Ureter (tissue), 1 donor: Measurements from ENCODE around the gene P2RY11. TPM values are rescaled to one million over a fixed set of nuclear protein-coding genes. Genes with fewer than 3 reads are reported as not detected.

Source experiments
- DNase-seq: peaks from one replicate; pipeline ENCODE4 v3.0.0-alpha.2; 2020; ENCODE audit warnings: low spot score
- total RNA-seq: library from RNA; stranded (reverse); gene quantifications from one replicate; pipeline ENCODE4 v1.2.4, GENCODE V29; 2023
- donor health status: DM: yes; HTN: yes; CAD: no.

P2RY11 gene
- total RNA-seq, 1 donor from 2014 or later: 25.6 TPM

DNA sequence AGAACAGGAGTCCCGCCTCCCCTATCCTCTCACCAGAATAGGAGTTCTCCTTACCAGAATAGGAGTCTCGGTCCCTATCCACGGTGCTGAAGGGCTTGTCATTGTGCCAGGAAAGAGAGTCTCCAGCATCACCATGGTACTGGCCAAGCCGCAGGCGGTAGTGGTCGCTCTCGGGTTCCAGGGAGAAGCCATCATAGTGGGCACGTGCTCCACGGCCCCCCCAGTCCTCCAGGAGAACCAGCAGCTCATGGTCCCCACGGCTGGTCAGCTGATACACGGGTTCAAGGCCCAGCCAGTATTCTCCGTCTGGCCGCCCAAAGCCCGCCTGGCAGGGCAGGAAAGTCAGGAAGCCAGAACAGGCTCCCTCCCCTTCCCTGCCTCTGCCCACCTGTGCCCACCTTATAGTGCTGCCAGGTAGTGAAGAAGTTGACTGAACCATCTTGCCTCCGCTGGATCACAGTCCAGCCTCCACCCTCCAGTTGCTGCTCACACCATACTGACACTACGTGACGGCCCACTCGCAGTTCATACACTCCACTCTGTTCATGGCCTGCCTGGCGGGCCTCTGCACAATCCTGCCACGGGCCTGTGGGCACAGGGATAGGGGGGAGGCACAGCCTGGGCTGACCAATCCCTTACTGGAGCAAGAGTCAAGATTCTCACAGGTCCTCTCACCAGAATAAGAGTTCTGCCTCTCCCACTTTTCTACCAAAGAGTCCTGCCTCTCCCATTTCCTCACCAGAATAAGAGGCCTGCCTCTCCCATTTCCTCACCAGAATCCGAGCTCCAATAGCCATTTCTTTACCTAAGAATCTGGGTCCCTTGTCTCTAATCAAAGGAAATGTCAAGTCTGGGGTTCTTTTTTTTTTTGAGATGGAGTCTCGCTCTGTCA is 18.0 kb upstream of the P2RY11 start:
- no peak for DNase-seq

DNA sequence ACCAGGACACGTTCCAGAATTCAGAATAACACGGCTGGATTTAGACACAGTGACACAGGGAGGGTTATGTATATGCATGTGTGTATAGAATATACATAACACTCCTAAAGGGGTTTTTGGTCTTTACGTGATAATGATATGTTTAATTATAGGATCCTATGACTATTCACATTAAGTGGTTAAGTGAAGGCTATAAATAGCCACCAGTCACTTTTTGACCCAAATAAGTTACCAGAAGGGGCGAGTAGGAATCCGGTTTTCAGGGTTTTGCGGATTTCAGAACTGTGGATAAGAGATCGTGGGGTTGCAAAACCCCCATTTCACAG is 15.9 kb upstream of the P2RY11 start:
- DNase-seq: no peak

DNA sequence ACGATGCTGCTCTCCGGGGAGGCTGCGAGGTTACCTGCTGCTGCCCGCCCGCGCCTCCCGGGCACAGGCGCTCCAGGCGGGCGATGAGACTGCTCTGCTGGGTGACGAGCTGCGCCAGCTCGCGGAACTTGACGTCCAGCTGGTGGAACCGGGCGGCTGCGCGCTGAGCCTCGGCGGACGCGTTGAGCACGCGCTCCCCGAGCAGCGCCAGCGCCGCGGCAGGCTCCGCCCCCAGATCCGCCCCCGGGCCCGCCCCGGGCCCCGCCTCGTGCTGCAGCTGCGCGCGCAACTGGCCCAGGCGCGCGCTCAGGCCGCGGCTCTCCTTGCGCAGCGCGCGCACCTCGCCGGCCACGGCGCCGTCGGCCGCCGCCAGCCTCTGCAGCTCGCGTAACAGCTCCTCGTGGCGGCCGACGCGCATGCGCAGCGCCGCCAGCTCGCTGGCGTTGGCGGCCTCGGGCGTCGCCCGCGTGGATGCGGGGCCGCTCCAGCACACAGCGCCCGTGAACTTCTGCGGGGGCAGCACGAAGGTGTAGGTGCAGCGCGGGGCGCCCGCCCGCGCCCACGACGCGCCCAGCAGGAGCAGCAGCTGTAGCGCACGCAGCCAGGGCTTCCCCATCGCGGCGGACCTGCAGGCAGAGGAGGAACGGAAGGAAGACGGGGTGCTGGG is 15.4 kb upstream of the P2RY11 start:
- DNase-seq: peak; percentile 89

DNA sequence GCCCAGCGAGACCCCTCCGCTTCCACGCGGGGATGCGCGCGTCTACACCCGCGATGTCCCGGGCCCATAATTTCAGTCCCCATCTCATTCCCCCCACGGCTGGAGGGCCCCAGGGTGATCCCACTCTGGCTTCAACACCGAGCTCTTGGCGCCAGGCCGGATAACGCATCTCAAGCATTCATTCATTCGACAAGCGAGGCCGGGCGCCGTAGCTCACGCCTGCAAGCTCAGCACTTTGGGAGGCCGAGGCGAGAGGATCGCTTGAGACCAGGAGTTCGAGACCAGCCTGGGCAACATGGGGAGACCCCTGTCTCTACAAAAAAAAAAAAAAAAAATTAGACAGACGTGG is 14.9 kb upstream of the P2RY11 start:
- no peak for DNase-seq

DNA sequence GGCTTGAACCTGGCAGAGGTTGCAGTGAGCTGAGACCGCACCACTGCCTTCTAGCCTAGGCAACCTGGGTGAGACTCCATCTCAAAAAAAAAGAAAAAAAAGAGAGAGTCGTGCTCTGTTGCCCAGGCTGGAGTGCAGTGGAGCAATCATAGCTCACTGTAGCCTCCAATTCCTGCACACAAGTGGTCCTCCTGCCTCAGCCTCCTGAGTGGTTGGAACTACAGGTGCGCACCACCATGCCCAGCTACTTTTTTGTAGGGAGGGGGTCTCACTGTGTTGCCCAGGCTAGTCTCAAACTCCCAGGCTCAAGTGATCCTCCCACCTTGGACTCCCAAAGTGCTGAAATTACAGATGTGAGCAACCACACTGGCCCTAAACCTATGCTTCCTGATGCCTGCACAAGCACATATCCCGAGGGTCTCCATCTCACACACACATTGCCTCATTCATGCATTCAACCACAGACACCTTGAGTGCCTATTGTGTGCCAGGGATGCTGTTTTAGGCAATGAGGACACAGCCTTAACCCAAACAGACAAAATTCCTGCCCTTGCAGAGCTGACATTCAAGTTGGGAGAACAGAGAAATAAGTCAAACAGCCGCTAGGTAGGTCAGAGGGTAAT is 11.2 kb upstream of the P2RY11 start:
- no peak for DNase-seq

DNA sequence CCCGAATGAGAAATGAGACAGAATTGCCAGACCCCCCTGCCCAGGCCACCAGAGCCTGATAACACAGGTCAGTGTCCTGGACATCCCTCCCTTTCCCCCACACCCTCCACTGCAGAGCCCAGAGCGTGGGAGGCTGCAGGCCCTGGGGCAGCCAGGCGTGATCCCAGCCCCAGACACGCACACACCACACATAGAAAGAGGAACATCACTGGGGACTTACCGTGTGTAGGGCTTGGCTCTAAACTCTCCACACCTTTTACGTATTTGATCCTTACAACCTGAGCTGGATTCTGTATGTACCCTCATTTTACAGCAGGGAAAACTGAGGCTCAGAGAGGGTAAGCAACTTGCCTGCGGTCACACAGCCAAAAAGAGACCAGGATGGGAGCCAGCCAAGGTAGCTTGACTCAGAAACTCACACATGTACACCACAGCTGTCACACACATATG is 8.7 kb upstream of the P2RY11 start:
- no peak for DNase-seq

DNA sequence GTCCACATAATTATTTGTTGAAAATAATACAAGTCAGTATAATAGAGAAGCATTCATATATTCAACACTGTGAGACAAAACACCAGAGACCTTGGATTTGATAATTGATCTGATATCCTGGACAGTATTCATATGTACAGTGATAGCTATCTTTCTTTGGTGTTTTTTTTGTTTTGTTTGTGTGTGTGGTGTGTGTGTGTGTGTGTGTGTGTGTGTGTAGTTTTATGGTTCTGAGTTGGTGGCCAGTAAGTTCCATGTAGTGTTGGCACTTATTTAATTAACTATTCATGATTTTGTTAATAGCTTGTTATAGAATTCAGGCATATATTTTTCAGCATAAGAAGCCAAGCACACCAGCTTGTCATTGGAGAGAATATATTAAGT is 7.4 kb upstream of the P2RY11 start:
- no peak for DNase-seq

DNA sequence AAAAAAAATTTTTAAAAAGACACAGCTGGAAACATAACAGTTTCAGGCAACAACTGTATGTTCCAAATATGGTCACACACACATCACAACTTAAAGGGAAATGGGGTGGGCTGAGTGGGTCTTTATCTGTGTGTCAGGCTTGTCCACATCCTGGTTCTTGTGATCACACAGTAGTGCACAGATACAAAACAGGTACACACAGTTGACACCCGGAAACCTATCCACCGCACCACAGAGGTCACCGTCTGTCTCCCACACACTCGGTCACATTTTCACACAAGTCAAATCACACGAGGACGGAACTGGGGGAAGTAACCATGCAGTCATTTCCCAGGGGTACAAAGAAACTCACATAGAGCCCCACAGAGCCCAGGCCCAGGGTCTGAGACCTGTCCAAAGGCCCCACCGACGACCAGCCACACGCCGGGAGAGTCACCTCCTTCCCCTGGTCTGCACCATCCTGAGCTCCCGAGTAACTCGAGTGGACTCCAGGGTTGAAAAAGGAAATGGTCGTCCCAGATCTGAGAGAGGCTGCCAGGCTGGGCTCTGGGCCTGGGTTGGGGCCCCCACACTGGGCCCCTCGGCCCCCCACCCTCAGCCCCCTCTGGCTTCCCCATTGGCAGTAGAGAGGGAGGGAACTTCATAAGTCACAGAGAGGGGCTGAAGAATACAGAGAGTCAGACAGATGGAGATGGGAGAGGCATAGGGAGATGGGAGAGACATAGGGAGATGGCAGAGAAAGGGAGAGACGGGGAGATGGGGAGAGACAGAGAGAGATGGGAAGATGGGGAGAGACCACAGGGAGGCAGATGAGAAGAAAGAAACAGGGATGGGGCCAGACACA is 6.6 kb upstream of the P2RY11 start:
- DNase-seq: no peak

DNA sequence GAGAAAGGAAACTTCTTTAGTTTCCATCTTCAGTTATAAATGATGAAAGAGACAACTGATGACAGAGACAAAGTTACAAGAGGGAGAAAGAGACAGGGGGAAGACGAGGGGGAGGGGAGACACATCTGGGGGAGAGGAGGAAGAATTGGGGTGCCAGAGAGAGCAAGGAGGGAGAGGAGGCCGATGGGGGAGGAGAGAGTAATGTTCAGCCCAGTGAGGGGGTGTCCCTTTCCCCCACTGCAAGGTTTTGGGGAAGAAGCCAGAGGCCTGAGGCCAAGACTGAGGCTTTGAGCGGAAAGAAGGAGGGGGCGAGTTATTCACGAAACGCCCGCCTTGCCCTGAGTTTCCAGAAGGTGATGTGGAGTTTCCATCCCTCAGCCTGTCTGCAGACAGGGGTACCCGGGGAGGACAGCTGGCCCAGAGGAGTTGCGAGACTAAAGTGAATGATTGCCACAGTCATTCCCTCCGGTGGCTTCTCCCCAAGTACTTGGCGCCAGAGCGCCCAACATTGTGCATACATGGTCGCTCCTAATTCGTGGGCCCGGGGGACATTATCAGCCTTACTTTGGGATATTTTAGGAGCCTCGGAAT is 5.9 kb upstream of the P2RY11 start:
- no peak for DNase-seq

DNA sequence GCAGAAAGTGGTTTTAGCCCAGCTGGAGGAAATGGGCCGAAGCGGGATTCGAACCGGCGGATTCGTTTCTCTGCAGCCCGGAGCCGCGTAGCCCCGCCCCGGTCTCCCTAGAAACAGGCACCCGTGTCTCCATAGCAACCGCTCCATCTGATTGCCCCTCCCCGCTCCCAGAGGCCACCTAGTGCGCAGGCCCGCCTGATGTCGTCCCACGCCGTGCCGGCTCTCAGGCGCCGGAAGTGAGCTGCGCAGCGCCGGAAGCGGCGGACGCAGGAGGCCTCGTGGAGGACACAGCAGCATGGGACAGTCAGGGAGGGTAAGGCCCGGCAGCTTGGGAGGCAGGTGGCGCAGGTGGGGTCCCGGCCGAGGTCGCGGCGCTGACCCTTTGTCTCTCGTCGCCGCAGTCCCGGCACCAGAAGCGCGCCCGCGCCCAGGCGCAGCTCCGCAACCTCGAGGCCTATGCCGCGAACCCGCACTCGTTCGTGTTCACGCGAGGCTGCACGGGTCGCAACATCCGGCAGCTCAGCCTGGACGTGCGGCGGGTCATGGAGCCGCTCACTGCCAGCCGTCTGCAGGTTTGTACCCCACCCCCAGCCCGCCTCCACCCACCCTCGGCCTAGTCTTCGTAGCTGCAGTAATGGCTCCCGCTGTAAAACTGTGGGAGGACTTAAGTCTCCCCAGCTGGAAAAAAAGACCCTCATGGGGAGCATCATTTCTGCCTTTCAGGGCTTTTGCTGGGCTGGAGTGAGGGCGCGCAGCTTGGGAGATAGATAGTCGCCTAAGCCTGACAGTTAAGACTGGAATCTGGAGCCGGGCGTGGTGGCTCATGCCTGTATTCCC is 5.2 kb upstream of the P2RY11 start, which contains the start of gene PPAN:
Gene PPAN, plus strand, starts transcription at position 263 of the 837 bp plus-strand sequence. Its CDS starts 33 bp downstream, at position 296.
- DNase-seq: peak; percentile 98

DNA sequence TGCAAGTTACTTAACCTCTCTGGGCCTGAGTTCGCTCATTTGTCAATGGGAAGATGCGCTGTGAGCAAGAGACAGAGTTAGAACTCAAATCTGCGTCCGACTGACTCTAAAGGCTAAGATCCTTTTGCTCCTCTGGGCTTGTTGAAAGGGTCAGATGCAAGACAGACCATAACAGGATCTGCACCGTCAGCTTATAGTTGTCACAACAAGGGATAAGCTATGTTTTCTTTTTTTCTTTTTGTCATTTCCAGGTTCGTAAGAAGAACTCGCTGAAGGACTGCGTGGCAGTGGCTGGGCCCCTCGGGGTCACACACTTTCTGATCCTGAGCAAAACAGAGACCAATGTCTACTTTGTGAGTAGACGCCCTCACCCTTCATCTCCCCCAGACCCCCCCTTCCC is 4.2 kb upstream of the P2RY11 start:
- no peak for DNase-seq

DNA sequence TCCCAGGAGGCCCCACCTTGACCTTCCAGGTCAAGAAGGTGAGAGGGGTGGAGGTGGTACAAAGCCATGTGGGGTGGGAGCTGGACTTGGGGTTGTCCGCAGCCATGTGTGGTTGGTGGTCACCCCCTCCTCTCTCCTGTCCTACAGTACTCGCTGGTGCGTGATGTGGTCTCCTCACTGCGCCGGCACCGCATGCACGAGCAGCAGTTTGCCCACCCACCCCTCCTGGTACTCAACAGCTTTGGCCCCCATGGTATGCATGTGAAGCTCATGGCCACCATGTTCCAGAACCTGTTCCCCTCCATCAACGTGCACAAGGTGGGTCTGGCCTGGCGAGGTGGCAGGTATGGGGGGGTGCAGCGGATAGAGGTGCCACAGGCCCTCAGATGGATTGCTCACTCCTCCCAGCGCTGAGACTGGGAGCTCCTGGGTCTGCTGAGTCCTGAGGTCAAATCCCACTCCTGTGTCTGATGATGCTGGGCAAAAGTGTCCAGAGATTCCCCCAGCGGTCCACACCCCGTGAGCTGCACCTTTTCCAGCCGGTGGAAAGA is 3.6 kb upstream of the P2RY11 start:
- no peak for DNase-seq

DNA sequence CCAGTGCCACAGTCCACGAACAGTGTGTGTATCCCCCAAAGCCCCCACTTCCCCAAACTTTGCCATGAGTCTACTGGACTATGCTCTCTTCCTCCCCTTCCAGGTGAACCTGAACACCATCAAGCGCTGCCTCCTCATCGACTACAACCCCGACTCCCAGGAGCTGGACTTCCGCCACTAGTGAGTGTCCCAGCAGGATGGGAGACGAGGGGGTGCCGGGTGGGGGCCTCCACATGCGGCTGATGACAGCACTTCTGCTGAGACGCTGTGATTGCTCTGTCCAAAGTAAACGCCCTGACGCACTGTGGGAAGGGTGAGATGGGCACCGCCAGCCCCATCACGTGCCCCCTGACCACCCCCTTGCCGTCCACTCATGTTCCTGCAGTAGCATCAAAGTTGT is 2.0 kb upstream of the P2RY11 start:
- no peak for DNase-seq

DNA sequence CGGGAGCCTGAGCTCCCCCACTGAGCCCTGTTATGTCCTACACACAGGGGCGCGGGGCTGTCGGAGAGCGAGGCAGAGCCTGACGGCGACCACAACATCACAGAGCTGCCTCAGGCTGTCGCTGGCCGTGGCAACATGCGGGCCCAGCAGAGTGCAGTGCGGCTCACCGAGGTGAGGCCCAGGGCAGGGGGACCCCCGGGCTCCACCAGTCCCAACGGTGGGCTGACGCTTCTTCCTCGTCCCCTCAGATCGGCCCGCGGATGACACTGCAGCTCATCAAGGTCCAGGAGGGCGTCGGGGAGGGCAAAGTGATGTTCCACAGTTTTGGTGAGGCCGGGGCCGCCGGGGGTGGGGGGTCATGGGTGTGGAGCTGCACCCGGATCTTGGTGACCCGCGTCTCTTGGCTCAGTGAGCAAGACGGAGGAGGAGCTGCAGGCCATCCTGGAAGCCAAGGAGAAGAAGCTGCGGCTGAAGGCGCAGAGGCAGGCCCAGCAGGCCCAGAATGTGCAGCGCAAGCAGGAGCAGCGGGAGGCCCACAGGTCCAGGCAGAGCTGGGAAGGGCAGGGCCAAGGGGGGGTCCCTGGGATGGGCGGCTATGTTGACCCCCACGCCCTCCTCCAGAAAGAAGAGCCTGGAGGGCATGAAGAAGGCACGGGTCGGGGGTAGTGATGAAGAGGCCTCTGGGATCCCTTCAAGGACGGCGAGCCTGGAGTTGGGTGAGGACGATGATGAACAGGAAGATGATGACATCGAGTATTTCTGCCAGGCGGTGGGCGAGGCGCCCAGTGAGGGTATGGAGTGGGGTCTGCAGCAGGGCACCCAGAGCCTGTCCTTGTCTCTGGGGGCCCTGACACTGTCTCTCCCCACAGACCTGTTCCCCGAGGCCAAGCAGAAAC is 1.2 kb upstream of the P2RY11 start:
- no peak for DNase-seq

DNA sequence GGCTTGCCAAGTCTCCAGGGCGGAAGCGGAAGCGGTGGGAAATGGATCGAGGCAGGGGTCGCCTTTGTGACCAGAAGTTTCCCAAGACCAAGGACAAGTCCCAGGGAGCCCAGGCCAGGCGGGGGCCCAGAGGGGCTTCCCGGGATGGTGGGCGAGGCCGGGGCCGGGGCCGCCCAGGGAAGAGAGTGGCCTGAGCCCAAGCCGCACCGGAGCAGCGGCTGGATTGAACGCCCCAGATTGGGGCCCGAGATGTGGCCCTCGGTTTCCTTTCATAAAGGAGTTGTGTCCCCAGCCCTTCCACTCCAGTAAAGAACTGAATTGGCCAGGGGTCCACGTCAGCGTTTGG is 548 bp upstream of the P2RY11 start:
- no peak for DNase-seq

DNA sequence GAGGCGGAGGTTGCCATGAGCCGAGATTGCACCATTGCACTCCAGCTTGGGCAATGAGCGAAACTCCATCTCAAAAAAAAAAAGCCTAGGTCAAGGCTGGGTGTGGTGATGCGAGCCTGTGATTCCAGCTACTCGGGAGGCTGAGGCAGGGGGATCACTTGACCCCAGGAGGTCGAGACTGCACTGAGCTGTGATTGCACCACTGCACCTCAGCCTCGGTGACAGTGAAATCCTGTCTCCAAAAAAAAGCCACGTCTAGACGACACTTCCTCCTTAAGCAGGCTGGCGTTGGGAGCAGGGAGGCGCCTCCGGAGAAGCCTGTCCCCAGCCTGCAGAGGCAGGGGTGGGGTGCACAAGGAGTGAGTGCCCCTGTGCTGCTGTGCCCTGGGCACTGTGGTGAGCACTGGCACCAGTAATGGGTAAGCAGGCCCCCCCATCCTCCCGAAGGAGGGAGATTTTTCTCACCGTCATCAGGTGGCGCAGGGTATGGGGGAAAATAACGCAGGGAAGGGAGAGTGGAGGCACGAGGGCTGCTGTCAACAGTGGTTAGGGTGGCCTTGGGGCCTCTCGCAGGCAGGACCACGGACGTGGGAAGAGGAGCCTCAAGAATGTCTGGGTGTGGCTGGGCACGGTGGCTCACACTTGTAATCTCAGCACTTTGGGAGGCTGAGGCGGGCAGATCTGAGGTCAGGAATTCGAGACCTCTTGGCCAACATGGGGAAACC is 706 bp downstream of the P2RY11 start:
- no peak for DNase-seq

DNA sequence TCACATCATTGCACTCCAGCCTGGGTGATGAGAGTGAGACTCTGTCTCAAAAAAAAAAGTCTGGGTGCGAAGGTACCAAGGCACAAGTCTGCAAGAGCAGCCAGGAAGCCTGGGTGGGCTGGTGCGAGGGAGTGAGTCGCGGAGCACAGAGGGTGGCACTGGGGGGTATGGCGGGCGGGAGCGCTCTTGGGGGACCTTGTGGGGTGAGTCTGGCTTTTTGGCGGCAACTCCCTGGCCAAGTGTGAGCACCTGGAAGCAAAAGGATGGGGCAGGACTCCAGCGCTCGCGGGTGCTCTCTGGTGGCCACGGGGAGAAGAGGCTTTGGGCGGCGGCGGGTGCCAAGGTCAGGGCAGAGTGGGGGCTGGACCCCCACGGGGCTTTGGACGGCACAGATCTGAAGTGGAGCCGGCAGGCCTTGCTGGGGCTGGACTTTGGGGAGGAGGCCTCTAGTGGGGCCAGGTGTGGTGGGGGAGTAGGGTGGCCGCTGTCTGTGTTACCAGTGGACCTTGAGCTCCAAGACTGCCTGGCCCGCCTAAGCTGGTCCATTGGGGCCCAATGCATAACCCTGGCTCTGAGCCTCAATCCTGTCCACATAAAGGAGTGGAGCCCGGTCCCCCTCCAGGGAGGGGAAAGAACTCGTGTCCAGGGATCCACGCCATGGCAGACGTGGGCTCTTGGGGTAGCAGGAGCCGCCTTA is 1.6 kb downstream of the P2RY11 start:
- no peak for DNase-seq

DNA sequence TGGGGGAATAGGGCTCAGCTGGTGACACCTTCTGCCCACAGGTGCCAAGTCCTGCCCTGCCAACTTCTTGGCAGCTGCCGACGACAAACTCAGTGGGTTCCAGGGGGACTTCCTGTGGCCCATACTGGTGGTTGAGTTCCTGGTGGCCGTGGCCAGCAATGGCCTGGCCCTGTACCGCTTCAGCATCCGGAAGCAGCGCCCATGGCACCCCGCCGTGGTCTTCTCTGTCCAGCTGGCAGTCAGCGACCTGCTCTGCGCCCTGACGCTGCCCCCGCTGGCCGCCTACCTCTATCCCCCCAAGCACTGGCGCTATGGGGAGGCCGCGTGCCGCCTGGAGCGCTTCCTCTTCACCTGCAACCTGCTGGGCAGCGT is 2.1 kb downstream of the P2RY11 start:
- no peak for DNase-seq
